ENCODE measurements around the gene CAMSAP2.
"Not testable (repeated sequence)": the region's sequence is repeated elsewhere in the genome, so short reads cannot be mapped to it uniquely, and the experiment has no call there.

Gene CAMSAP2

GRCh38 chr1:200787896-200788387 lies 49.2 kb downstream of the CAMSAP2 start:
- TF ChIP-seq CTCF (IDR thresholded peaks at IDR 0.05; ENCODE audit: low read depth, low read length, missing control alignments), result no peak
- Histone ChIP-seq H3K36me3 (replicated peaks) (peaks cover 2% of the 10 kb centered on the region), H3K4me3 (ENCODE audit: low read depth, low read length) (no peak overlapping the region), H3K27me3 (replicated peaks) (no peaks in the 10 kb centered on the region), H3K27ac (no peak overlapping the region)
- in situ Hi-C loops (cut with HindIII; ENCODE audit: low pct_ligation_motif_present, low sequenced_read_pairs), result no loop called here
- no peak for DNase-seq

- not testable (repeated sequence) for DNase-seq
Measured at GRCh38 chr1:200791012-200791411, 52.3 kb downstream of the CAMSAP2 start.

GRCh38 chr1:200793677-200794076 lies 55.0 kb downstream of the CAMSAP2 start:
- H3K27ac ChIP-seq, result no peak overlapping the region
- in situ Hi-C loops (cut with HindIII; ENCODE audit: low pct_ligation_motif_present, low sequenced_read_pairs), result no loop called here
- H3K27me3 ChIP-seq (replicated peaks), result no peaks in the 10 kb centered on the region
- DNase-seq, result no peak
- no peaks in the 10 kb centered on the region for H3K36me3 ChIP-seq (replicated peaks)
- TF ChIP-seq CTCF (IDR thresholded peaks at IDR 0.05; ENCODE audit: low read depth, low read length, missing control alignments), result no peak
- H3K4me3 ChIP-seq (ENCODE audit: low read depth, low read length), result no peak overlapping the region

More at GRCh38 chr1:200791012-200791411, 52.3 kb downstream of the CAMSAP2 start:
- H3K36me3 ChIP-seq (replicated peaks); H3K27me3 ChIP-seq (replicated peaks); in situ Hi-C loops (cut with HindIII; ENCODE audit: low pct_ligation_motif_present, low sequenced_read_pairs); H3K27ac ChIP-seq; H3K4me3 ChIP-seq (ENCODE audit: low read depth, low read length): not testable (repeated sequence)

GRCh38 chr1:200794506-200795065 lies 55.9 kb downstream of the CAMSAP2 start:
- Histone ChIP-seq H3K27me3 (replicated peaks) (no peaks in the 10 kb centered on the region), H3K27ac (peak overlapping the region; percentile 36), H3K4me3 (ENCODE audit: low read depth, low read length) (no peak overlapping the region), H3K36me3 (replicated peaks) (no peaks in the 10 kb centered on the region)
- TF ChIP-seq CTCF (IDR thresholded peaks at IDR 0.05; ENCODE audit: low read depth, low read length, missing control alignments), result no peak
- DNase-seq, result no peak
- in situ Hi-C loops (cut with HindIII; ENCODE audit: low pct_ligation_motif_present, low sequenced_read_pairs), result no loop called here

- in situ Hi-C loops (cut with HindIII; ENCODE audit: low pct_ligation_motif_present, low sequenced_read_pairs), result no loop called here
- peak; percentile 43 for DNase-seq
Measured at GRCh38 chr1:200795156-200795555, 56.5 kb downstream of the CAMSAP2 start.

GRCh38 chr1:200802042-200802441 lies 63.3 kb downstream of the CAMSAP2 start:
- in situ Hi-C loops (cut with HindIII; ENCODE audit: low pct_ligation_motif_present, low sequenced_read_pairs), result no loop called here

More at GRCh38 chr1:200795156-200795555, 56.5 kb downstream of the CAMSAP2 start:
- H3K36me3 ChIP-seq (replicated peaks), result no peaks in the 10 kb centered on the region
- H3K4me3 ChIP-seq (ENCODE audit: low read depth, low read length), result no peak overlapping the region
- TF ChIP-seq CTCF (IDR thresholded peaks at IDR 0.05; ENCODE audit: low read depth, low read length, missing control alignments), result no peak
- no peaks in the 10 kb centered on the region for H3K27me3 ChIP-seq (replicated peaks)
- peak overlapping the region; percentile 36 for H3K27ac ChIP-seq

More at GRCh38 chr1:200802042-200802441, 63.3 kb downstream of the CAMSAP2 start:
- no peak for TF ChIP-seq CTCF (IDR thresholded peaks at IDR 0.05; ENCODE audit: low read depth, low read length, missing control alignments)
- no peaks in the 10 kb centered on the region for H3K36me3 ChIP-seq (replicated peaks)
- no peak overlapping the region for H3K27ac ChIP-seq
- no peaks in the 10 kb centered on the region for H3K27me3 ChIP-seq (replicated peaks)
- H3K4me3 ChIP-seq (ENCODE audit: low read depth, low read length), result no peak overlapping the region
- no peak for DNase-seq
